NCI-H2196 (cell line): Measurements from ENCODE around the gene BACH1.
"Not testable (repeated sequence)": the region's sequence is repeated elsewhere in the genome, so short reads cannot be mapped to it uniquely, and the experiment has no call there.

Experiments
- DNase-seq: peaks from one replicate; lab custom pipeline; 2025; ENCODE audit not compliant: unreplicated experiment; lab: John Stamatoyannopoulos, UW

The BACH1 gene

DNA sequence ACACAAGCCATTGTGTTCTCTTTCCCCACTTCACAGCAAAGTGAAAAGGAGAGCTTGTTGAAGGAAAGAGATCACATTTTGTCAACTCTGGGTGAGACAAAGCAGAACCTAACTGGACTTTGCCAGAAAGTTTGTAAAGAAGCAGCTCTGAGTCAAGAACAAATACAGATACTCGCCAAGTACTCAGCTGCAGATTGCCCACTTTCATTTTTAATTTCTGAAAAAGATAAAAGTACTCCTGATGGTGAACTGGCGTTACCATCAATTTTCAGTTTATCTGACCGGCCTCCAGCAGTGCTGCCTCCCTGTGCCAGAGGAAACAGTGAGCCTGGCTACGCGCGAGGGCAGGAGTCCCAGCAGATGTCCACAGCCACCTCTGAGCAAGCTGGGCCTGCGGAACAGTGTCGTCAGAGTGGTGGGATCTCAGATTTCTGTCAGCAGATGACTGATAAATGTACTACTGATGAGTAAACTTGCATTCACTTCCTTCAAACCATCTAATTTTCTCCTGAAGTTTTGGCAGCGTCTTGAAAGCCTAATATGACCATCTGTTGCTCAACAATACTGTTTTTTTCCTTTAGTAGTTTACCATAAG lies 43.7 kb downstream of the BACH1 start:
- no peak for DNase-seq

DNA sequence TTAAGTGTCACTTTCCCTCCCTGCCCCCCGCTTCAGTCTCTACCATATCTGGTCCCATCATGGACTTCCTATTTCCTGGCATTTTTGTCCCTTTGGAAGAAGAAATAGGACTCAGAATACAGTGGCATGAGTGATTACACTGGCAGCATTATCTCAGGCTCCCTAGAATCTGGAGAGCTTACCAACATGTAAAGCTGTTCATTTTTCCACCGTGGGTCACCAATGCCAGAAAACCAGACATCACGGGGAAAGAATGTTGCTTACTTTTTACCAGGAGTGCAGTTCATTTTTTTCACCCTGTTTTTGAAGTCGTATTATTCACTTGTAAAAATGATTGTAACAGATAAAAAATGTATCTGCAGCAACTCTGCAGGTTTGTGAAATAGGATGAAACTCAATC lies 44.8 kb downstream of the BACH1 start:
- DNase-seq, result no peak

DNA sequence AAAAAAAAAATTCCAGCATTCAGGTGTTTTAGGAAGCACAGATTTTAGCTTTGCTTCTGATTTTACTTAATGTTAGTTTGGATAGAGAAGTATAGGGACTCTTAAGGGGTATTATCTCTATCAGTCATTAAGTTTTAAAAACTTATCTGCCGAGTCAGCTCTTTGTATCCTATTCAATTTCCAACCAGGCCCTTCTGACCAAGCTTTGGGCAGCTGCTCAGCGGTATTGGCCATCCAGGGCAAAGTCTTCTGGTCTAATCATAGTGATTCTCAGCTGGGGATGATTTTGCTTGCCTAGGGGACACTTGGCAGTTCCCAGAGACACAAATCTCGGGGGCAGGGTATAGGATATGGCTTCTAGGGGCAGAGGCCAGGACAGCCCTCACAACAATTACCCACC lies 47.6 kb downstream of the BACH1 start:
- DNase-seq, result no peak

DNA sequence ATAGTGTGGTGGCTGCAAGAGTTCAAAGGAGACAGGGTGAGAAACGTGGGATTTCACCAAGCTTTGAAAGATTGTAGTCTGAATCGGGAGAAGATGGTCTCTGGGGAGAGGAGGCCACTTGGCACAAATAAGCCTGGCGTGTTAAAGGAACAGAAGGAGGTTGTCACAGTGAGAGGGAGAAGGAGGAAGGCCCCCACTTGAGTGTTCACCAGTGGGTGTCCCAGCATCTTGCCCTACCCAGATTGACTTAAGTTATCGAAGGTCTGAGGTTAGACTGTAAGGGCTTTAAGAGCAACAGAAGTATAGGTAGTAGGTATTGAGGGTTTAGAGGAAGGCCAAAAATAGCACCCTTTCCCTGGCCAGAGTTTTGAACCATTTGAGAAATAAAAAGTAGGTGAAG lies 48.0 kb downstream of the BACH1 start:
- no peak for DNase-seq

DNA sequence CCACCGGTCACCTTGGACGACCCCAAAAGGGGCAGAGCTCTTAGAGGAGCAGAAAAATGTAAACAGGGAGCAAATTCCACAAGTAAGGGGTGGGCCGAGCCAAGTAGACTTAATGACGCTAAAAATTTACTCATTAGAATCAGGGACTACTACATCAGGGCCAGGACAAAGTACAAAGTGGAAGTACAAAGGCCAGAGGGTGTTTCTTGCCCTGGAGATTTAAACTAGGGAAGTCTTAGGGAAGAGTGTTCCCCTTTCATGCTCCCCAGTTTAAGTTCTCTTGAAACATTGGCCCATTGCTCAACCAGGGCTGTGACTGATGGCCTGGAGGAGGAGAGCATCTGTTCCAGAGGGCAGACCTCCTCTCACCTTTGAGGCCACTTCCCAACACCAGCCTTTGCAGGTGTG lies 48.6 kb downstream of the BACH1 start:
- DNase-seq, result no peak

DNA sequence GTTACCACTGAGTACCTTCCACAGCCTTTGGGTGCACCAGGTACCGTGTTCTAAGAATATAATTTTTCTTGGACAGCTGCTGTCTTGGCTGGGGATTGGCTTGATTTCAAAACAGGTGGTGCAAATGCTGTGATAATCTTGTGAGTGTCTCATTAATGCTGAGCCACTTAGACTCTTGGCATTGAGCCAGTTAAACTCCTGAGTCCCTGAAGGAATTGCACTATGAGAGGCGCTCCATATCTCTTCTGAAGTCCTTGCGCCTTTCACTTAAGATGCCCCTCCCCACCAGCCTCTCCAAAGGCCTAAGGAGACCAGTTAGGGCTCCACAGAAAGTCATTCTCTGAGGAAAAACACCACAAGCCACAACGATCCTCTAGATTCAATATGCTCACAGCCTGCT lies 51.0 kb downstream of the BACH1 start:
- no peak for DNase-seq

DNA sequence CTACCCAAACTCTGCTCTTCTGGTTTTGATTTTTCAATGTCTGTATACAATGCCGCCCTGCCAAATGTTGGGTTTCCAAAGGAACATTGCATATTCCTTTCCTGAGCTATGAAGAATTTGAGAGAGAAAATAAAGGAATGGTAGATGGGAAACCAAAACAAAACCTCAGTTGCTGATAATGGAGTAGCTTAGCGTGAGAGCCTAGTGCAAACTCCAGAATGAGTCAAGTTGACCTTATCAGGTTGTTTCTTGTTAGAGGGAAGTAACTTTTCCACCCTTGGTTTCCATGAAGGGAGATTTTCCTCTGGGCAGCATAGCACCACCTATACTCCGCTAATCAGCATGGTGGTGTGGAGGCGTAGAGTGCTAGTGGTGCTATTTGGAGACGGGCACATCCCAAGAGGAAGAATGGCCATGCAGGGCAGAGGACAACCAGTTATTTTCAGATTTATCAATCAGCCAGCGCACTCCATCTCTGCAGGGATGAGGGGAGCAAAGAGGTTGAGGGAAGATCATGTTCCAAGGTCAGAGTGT lies 51.6 kb downstream of the BACH1 start:
- no peak for DNase-seq

DNA sequence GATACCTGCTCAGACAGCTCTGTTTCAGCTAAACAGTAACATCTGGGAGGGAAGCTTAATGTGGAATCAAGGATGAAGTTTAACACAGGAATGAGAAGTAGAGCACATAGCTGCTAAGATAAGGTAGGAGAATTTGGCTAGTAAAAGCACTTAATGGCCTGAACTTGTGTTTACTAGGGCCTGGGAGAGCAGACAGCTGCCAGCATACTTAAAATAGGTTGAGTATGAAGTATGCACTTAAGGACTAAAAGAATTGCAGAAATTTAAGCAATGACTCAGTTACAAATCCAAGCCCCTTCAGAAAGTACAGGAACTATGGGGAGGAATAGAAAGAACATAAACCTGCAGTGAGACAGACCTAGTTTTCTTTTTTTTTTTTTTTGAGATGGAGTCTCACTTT lies 53.0 kb downstream of the BACH1 start:
- no peak for DNase-seq

DNA sequence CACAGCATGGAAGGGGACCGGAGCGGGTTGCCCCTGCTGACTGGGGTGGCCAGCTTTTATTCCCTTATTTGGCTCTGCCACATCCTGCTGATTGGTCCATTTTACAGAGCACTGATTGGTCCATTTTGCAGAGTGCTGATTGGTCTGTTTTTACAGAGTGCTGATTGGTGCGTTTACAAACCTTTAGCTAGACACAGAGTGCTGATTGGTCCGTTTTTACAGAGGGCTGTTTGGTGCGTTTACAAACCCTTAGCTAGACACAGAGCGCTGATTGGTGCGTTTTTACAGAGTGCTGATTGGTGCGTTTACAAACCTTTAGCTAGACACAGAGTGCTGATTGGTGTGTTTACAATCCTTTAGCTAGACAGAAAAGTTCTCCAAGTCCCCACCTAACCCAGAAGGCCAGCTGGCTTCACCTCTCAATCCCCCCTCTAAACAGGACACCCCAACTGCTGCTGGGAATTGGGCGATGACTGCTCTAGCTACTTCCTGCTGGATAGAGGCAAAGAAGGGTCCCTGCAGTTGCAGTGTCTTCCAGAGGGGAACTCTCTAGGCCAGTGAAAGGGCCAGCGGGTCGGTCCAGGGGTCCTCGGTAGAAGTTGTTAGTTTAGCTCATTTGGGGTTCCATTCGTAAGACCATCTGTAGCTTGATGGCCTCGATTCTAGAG lies 56.5 kb downstream of the BACH1 start:
- DNase-seq, result not testable (repeated sequence)

DNA sequence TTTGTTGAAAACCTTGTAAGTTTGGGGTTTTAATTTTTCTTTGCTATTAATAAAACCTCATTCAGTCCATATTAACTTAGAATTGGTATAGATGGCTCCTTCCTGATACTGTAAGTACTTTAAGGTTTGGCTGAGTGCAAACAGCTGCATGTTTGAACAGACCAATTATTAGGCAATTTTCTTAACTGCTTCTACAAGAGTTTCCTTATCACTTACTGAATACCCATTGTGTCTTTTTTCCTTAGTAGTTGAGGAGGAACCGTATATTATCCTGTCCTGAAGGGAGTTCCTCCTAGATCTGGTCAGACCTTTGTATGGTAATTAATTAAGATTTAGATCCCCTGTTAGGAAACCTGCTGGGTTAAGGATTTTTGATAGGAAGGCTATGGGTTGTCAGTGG lies 57.6 kb downstream of the BACH1 start:
- DNase-seq, result not testable (repeated sequence)

DNA sequence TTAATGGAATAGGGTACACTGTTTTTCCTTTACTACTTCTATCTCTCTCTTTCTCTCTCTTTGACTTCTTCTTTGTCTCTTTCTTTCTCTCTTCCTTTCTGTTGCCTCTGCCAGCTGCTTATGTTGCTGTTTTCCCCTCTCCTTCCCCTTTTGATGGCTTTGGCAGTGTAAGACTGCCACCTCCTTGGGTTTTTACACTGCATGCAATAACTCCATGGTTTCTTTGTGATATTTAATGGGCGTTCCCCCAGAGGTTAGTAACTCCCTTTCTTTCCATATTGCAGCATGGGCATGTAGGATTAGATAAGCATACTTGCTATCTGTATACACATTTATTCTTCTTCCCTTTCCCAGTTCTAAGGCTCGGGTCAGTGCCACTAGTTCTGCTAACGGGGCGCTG lies 58.1 kb downstream of the BACH1 start:
- DNase-seq, result not testable (repeated sequence)

DNA sequence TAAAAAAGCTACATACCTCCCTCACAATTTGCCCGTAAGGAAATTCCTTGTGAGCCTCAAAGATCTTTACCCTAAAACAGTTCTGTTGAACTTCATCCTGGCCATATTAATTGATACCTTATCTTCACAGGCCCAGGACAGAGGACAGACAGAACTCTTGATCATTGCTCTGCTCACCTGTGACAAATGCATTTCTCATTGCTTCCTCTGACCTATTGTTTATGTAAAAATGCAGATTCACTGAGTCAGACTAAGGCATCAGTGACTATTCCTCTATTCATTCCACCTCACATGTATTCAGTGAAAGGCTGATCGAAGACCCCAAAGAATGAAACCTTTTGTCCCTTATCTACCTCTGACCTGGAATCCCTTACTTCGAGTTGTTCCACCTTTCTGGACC lies 61.0 kb downstream of the BACH1 start:
- DNase-seq, result no peak

DNA sequence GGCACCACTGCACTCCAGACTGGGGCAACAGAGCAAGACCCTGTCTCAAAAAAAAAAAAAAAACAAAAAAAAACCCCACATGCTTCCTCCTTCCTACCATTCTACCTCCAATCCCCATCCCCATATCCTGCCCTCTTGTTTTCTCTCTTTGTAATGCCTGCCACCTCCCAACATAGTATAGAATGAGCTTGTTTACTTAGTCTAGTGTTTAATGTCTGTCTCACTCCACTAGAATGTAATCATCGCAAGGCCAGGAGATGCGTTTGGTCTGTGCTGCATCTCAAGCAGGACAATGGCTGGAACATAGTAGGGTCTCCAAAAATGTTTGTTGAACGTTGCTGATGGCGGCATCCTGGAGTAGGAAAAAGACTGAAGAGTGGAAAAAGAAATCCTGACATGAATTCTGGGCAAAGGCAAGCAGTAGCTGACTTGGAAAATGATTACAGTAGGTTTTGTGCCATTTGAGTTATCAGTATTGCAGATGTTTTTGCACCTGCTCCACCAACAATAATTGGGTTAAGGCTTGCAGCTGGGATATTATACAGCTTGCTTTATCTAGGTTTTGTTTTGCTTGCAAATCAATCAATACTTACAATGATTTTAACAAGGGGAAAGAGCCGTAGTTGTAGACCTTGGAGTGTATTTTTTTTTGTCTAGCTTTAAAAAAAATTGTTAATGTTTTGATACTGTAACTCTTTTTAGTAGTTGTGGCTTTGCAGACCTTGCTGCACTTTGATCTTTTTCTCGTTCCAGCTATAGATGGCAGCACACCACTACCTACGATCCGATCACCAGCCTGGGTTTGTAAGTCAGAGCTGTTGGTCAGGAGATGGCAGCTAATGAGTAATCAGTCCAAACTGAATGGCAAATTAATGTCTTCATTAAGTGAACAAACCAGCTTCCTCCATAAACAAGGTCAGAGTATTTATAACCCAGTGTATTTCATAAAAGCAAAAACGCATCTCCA lies 62.4 kb downstream of the BACH1 start:
- DNase-seq, result peak; percentile 24

DNA sequence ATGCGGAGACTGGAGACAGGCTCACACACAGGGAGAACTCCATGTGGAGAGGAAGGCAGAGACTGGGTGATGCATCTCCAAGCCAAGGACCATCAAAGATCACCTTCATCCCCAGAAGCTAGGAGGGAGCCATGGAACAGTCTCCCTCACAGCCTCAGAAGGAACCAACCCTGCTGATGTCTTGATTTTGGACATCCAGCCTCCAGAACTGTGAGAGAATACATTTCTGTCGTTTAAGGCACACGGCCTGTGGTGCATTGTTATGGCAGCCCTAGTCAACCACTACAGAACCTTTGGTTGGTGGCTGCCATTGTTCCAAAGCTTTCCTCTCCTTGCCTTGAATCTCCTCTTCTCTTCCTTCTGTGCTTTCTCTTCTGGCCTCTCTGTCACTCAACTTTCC lies 64.0 kb downstream of the BACH1 start:
- no peak for DNase-seq

DNA sequence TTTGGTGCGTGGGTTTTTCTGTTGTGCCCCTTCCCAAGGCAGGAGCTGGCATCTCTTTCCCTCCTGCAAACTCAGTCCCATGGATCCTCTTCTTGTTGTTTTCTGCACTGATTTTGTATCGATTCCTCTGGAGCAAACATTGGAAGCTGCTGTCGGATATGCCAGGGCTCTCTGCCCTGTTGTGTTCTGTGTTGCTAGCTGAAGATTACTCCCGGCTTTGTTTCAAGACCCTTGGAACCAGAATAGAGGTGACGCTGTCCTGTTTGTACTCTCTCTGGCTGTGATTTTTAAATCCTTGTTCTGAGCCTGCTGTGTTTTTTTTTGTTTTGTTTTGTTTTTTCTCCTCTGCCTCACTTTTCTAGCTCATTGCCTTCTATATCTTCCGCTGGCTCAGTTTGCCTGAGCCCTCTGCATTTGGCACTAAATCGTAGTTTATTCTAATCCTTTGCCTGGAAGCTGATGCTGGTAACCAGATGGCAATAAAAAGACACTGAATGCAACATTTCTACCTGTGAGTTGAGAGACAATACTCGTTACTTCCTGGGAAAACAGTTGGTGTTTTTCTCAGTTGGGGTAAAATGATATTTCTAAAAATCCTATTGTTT lies 67.0 kb downstream of the BACH1 start:
- no peak for DNase-seq

DNA sequence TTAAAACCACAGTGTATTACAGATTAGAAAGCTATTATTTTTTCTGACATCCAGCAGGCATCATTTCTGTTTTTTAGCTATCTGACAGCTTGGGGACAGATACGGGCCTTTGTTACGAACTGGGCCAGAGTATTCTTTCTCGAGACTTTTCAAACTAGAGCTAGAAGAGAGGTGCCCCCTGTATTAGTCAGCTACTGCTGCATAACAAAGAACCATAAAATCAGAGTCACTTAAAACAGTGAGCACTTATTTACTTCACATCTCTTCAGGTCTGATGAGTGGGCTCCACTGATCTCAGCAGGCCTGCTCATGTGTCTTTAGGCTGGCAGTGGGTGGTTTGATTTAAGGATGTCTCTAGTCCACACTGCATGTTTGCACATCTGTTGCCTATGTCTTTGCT lies 67.8 kb downstream of the BACH1 start:
- no peak for DNase-seq

DNA sequence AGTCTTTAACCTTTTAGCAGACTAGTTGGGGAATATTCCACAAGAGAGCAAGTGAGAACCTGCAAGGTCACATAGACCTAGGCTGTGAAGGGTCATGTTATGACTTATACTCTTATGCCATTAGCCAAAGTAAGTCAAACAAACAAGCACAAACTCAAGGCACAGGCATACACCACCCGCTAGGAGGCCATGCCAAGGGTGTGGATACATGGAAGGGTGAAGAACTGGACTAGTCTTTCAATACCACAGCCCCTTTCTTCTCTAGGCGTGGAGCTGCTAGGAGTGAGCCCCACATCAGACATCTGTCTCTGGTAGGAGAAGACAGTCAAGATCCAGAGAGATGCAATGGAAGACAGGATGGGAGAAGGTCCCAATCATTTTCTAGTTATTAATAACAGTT lies 68.6 kb downstream of the BACH1 start:
- DNase-seq, result no peak

DNA sequence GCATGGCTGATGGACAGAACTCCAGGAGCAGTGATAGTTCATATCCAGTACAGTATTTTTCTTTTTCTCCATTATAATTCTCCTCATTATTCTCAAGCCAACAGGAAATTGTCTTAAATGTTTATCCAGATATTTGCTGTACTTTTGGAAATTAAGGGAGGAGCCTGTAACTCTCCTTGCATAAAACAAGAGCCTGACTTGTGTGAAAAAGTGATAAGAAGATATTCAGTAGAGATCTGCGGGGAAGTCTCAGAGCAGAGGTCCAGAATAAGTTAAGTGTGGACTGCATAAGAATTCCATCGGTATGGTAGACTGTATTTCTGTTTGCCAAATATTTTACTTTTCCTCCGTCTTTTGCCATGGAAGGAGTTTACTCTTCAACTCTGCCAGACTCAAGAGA lies 70.2 kb downstream of the BACH1 start:
- no peak for DNase-seq

DNA sequence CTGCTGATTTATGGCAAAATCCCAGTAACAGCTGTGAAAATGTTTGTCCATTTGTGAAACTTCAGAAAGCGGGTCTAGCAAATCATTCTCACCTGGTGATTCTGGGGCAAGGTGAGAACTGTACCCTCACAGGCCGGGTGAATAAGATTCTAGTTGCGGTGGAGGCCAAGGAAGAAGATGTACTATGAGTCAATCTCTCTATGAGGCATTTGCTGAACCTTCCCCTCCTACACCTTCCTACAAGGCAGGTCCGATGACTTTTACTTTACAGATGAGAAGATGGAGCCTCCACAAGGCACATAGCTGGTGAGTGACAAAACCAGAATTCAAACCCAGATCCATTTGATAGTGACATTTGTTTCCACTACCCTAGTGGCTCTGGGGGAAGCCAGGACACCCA lies 72.7 kb downstream of the BACH1 start:
- no peak for DNase-seq

DNA sequence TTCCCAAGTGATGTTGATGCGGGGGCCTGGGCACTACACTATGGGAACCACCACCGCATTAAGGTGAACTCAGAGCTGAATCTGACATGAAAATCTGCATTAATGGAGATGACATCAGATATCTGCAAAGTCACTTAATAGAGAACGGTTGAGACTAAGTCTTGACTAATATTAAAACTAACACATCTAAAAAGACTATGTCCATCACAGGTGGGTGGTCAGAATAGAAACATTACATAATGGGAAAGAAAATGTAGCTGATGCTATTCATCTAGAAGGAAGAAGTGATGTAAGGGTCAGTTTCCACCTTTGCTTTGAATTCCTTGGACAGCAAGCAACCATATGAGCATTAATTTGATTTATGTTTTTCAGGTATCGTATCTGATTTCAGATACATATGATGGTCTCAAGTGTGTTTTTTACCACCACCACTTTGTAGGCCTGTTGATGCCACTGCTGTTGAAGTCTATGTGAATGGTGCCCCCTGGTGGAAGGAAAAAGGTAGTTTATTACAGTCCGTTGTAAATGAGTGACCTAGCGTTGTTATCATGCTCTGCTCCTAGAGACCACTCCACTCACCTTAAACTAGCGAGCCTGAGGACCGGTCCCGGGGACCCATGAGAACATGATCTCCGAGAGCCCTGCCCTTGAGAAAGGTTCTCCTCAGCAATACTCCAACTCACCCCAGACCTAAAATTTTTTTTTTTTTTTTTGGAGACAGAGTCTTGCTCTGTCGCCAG lies 73.5 kb downstream of the BACH1 start:
- peak; percentile 78 for DNase-seq

DNA sequence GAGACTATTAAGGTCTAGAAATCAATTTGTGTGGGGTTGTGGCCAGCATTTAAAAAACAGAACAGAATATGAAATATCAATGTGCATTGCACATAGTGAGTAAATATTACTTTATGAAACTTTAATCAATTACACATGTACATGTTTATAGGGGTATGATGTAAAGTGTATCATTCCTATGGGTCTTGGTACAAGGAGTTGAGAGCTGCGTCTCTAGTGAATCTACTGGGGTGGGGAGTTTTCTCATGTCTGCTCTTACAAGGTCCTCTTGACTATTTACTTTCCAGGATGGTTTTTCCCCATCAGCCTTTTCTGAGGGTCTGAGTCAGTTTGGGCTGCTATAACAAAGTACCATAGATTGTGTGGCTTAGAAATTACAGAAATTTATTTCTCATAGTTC lies 75.8 kb downstream of the BACH1 start:
- no peak for DNase-seq
